GM18868 (cell line): ENCODE results near the gene LCN15.
"Not testable (repeated sequence)": the region's sequence is repeated elsewhere in the genome, so short reads cannot be mapped to it uniquely, and the experiment has no call there.

Experiments
- ATAC-seq: cut with Tn5 transposase; IDR thresholded peaks from one replicate; pipeline ENCODE4 v1.9.1; 2021; ENCODE audit warnings: mild to moderate bottlenecking, moderate library complexity; ENCODE audit not compliant: unreplicated experiment

The LCN15 gene

GRCh38 chr9:136776947-136777346, 12.6 kb upstream of the LCN15 start:
- no peak for ATAC-seq

- no peak for ATAC-seq
Observed at GRCh38 chr9:136775191-136775590, 10.9 kb upstream of the LCN15 start.

GRCh38 chr9:136774416-136775045, 10.2 kb upstream of the LCN15 start:
- ATAC-seq = no peak

- no peak for ATAC-seq
Observed at GRCh38 chr9:136773386-136774044, 9.2 kb upstream of the LCN15 start.

- no peak for ATAC-seq
Observed at GRCh38 chr9:136771907-136772415, 7.6 kb upstream of the LCN15 start.

- no peak for ATAC-seq
Observed at GRCh38 chr9:136769710-136770191, 5.4 kb upstream of the LCN15 start.

- ATAC-seq = not testable (repeated sequence)
Observed at GRCh38 chr9:136766410-136767120, 2.2 kb upstream of the LCN15 start.

- peak; percentile 56 for ATAC-seq
Observed at GRCh38 chr9:136765745-136766409, 1.6 kb upstream of the LCN15 start.

GRCh38 chr9:136765041-136765440, 723 bp upstream of the LCN15 start:
- no peak for ATAC-seq

- no peak for ATAC-seq
Observed at GRCh38 chr9:136763649-136764035, 676 bp downstream of the LCN15 start.

- no peak for ATAC-seq
Observed at GRCh38 chr9:136762915-136763648, 1.2 kb downstream of the LCN15 start.

GRCh38 chr9:136762221-136762691, 2.1 kb downstream of the LCN15 start:
- ATAC-seq = no peak

- no peak for ATAC-seq
Observed at GRCh38 chr9:136761545-136761981, 2.8 kb downstream of the LCN15 start.

- not testable (repeated sequence) for ATAC-seq
Observed at GRCh38 chr9:136760834-136761544, 3.3 kb downstream of the LCN15 start.

- no peak for ATAC-seq
Observed at GRCh38 chr9:136760424-136760823, 3.9 kb downstream of the LCN15 start.

- ATAC-seq = no peak
Observed at GRCh38 chr9:136759436-136760325, 4.6 kb downstream of the LCN15 start.

GRCh38 chr9:136759001-136759400, 5.3 kb downstream of the LCN15 start:
- ATAC-seq = no peak

GRCh38 chr9:136757751-136758140, 6.6 kb downstream of the LCN15 start:
- no peak for ATAC-seq

- no peak for ATAC-seq
Observed at GRCh38 chr9:136757328-136757727, 7.0 kb downstream of the LCN15 start.
